ENCODE results near the gene ANXA11.

GRCh38 chr10:80182986-80183385 lies 22.4 kb downstream of the ANXA11 start:
- no peak for TF ChIP-seq CTCF (IDR thresholded peaks at IDR 0.05)
- no peak for TF ChIP-seq POLR2A (IDR thresholded peaks at IDR 0.05)
